ENCODE results near the gene NUP85.
A peak's percentile ranks its signal among the peaks of the same experiment; 100 is the strongest.

NUP85 gene

GRCh38 chr17:75227729-75228128, 22.2 kb downstream of the NUP85 start:
- no peak overlapping the region for H2AFZ ChIP-seq (ENCODE audit: insufficient read depth, low read length, poor library complexity)
- H3K14ac ChIP-seq (ENCODE audit: low read length): no peak overlapping the region
- H4K91ac ChIP-seq (ENCODE audit: low read depth, low read length): no peak overlapping the region
- peaks cover 62 to 69% of the 10 kb centered on the region in 2 experiments for H3K36me3 ChIP-seq (ENCODE audit: control insufficient read depth in 1 of 2, insufficient read depth in 2 of 2, low read length in 2 of 2)
- H3K79me1 ChIP-seq (ENCODE audit: low read length): no peaks in the 10 kb centered on the region
- no peak overlapping the region for H2BK5ac ChIP-seq (ENCODE audit: low read depth, low read length, poor library complexity)
- H3K27ac ChIP-seq (ENCODE audit: low read depth, low read length): no peak overlapping the region
- no peaks in the 10 kb centered on the region for H3K79me2 ChIP-seq (ENCODE audit: control insufficient read depth, insufficient read depth, low read length, poor library complexity)
- no peak overlapping the region for H3K4me3 ChIP-seq (ENCODE audit: low read depth, low read length)
- no peak overlapping the region for H3K18ac ChIP-seq (ENCODE audit: low read length)
- no peaks in the 10 kb centered on the region for H3K4me1 ChIP-seq (ENCODE audit: control insufficient read depth in 1 of 2, insufficient read depth in 2 of 2, low read length in 2 of 2)
- H3K27me3 ChIP-seq (ENCODE audit: insufficient read depth, low read length): no peaks in the 10 kb centered on the region
- H3K4ac ChIP-seq (ENCODE audit: low read depth, low read length): no peak overlapping the region
- no peak overlapping the region for H3K9ac ChIP-seq (ENCODE audit: low read length)
- H3K23ac ChIP-seq (ENCODE audit: low read length): no peak overlapping the region
- H4K12ac ChIP-seq (ENCODE audit: low read depth, low read length): no peak overlapping the region
- H2BK120ac ChIP-seq (ENCODE audit: insufficient read depth, low read length, poor library complexity): no peak overlapping the region
- no peak overlapping the region for H3K4me2 ChIP-seq (ENCODE audit: low read length)
- H3K9me3 ChIP-seq (ENCODE audit: insufficient read depth, low read depth, low read length): no peaks in the 10 kb centered on the region
- WGBS (ENCODE audit: extremely low coverage, insufficient coverage, insufficient read length): no CpG with 5 or more reads among the region's 5 CpGs
- H4K8ac ChIP-seq (ENCODE audit: low read depth, low read length): no peak overlapping the region
- H2AK5ac ChIP-seq (ENCODE audit: low read length): no peak overlapping the region
- DNase-seq: no peak
- no peak overlapping the region for H2BK12ac ChIP-seq (ENCODE audit: low read length)

- no peak overlapping the region for H3K18ac ChIP-seq (ENCODE audit: low read length)
- no peak overlapping the region for H2BK5ac ChIP-seq (ENCODE audit: low read depth, low read length, poor library complexity)
- no peak overlapping the region for H4K12ac ChIP-seq (ENCODE audit: low read depth, low read length)
- H3K4me2 ChIP-seq (ENCODE audit: low read length): no peak overlapping the region
- no peak overlapping the region for H3K14ac ChIP-seq (ENCODE audit: low read length)
- H3K27ac ChIP-seq (ENCODE audit: low read depth, low read length): no peak overlapping the region
- H2AFZ ChIP-seq (ENCODE audit: insufficient read depth, low read length, poor library complexity): no peak overlapping the region
- no peak overlapping the region for H4K91ac ChIP-seq (ENCODE audit: low read depth, low read length)
- H3K79me1 ChIP-seq (ENCODE audit: low read length): no peaks in the 10 kb centered on the region
- no peaks in the 10 kb centered on the region for H3K4me1 ChIP-seq (ENCODE audit: control insufficient read depth in 1 of 2, insufficient read depth in 2 of 2, low read length in 2 of 2)
- peaks cover 66 to 73% of the 10 kb centered on the region in 2 experiments for H3K36me3 ChIP-seq (ENCODE audit: control insufficient read depth in 1 of 2, insufficient read depth in 2 of 2, low read length in 2 of 2)
- H2AK5ac ChIP-seq (ENCODE audit: low read length): no peak overlapping the region
- H3K4me3 ChIP-seq (ENCODE audit: low read depth, low read length): no peak overlapping the region
- H2BK120ac ChIP-seq (ENCODE audit: insufficient read depth, low read length, poor library complexity): no peak overlapping the region
- no peak overlapping the region for H3K23ac ChIP-seq (ENCODE audit: low read length)
- no peaks in the 10 kb centered on the region for H3K9me3 ChIP-seq (ENCODE audit: insufficient read depth, low read depth, low read length)
- no peak overlapping the region for H3K9ac ChIP-seq (ENCODE audit: low read length)
- no peaks in the 10 kb centered on the region for H3K27me3 ChIP-seq (ENCODE audit: insufficient read depth, low read length)
- peak in 1 of 2 donors; percentile 37 for DNase-seq
- no CpG with 5 or more reads among the region's 2 CpGs for whole genome bisulfite sequencing (ENCODE audit: extremely low coverage, insufficient coverage, insufficient read length)
- no peaks in the 10 kb centered on the region for H3K79me2 ChIP-seq (ENCODE audit: control insufficient read depth, insufficient read depth, low read length, poor library complexity)
- H2BK12ac ChIP-seq (ENCODE audit: low read length): no peak overlapping the region
- H3K4ac ChIP-seq (ENCODE audit: low read depth, low read length): no peak overlapping the region
- H4K8ac ChIP-seq (ENCODE audit: low read depth, low read length): no peak overlapping the region
These were observed 22.8 kb downstream of the NUP85 start for GRCh38 chr17:75228305-75228704.

DNA sequence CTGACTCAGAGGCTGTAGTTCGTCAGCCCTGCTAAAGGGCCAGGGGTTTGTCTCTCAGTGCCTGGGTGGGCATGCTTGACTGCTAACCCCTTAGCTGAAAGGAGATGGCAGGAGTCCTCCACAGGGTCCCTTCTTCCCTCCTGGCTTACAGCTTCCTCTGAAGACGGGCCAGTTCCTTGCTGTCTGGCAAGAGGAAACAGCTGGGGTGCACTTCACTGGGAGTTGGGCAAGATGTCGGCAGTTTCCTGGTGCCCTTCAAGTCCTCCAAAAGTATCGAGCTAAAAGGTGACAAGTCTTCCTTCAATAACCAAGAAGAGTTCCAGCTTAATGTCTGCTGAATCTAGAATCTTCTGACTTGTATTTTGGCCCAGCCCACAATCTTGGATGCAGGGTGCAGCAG, 23.4 kb downstream of the NUP85 start:
- WGBS (ENCODE audit: extremely low coverage, insufficient coverage, insufficient read length): no CpG with 5 or more reads among the region's 4 CpGs
- Histone ChIP-seq H3K79me2 (ENCODE audit: control insufficient read depth, insufficient read depth, low read length, poor library complexity) (no peaks in the 10 kb centered on the region), H3K18ac (ENCODE audit: low read length) (no peak overlapping the region)

DNA sequence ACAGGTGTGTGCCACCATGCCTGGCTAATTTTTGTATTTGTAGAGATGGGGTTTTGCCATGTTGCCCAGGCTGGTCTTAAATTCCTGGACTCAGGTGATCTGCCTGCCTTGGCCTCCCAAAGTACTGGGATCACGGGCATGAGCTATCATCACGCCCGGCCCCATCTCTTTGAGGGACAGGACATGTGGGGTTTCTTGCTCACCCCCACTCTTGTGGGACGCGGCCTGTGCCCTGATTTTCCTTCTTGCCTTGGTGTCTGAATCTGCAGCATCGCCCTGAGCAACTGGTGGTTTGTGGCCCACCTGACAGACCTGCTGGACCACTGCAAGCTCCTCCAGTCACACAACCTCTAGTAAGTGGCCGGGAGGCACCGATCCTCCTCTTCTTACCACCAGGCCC, 25.6 kb downstream of the NUP85 start:
- Histone ChIP-seq H3K9me3 (ENCODE audit: insufficient read depth, low read depth, low read length) (no peaks in the 10 kb centered on the region), H2BK5ac (ENCODE audit: low read depth, low read length, poor library complexity) (no peak overlapping the region), H3K4me3 (ENCODE audit: low read depth, low read length) (no peak overlapping the region), H2AFZ (ENCODE audit: insufficient read depth, low read length, poor library complexity) (no peak overlapping the region), H4K8ac (ENCODE audit: low read depth, low read length) (no peak overlapping the region), H2AK5ac (ENCODE audit: low read length) (no peak overlapping the region), H3K4me2 (ENCODE audit: low read length) (no peak overlapping the region), H3K27ac (ENCODE audit: low read depth, low read length) (no peak overlapping the region), H3K36me3 (ENCODE audit: control insufficient read depth in 1 of 2, insufficient read depth in 2 of 2, low read length in 2 of 2) (peaks cover 67 to 74% of the 10 kb centered on the region in 2 experiments), H3K9ac (ENCODE audit: low read length) (no peak overlapping the region), H3K23ac (ENCODE audit: low read length) (no peak overlapping the region), H3K27me3 (ENCODE audit: insufficient read depth, low read length) (no peaks in the 10 kb centered on the region), H3K79me2 (ENCODE audit: control insufficient read depth, insufficient read depth, low read length, poor library complexity) (no peaks in the 10 kb centered on the region), H3K79me1 (ENCODE audit: low read length) (no peaks in the 10 kb centered on the region), H4K12ac (ENCODE audit: low read depth, low read length) (no peak overlapping the region), H3K4me1 (ENCODE audit: control insufficient read depth in 1 of 2, insufficient read depth in 2 of 2, low read length in 2 of 2) (no peaks in the 10 kb centered on the region), H3K18ac (ENCODE audit: low read length) (no peak overlapping the region), H2BK12ac (ENCODE audit: low read length) (no peak overlapping the region), H2BK120ac (ENCODE audit: insufficient read depth, low read length, poor library complexity) (no peak overlapping the region), H4K91ac (ENCODE audit: low read depth, low read length) (no peak overlapping the region), H3K4ac (ENCODE audit: low read depth, low read length) (no peak overlapping the region), H3K14ac (ENCODE audit: low read length) (no peak overlapping the region)
- WGBS (ENCODE audit: extremely low coverage, insufficient coverage, insufficient read length): no CpG with 5 or more reads among the region's 8 CpGs
- DNase-seq: no peak

More for the DNA sequence above, 23.4 kb downstream of the NUP85 start:
- no peak overlapping the region for H3K4me3 ChIP-seq (ENCODE audit: low read depth, low read length)
- peaks cover 66 to 73% of the 10 kb centered on the region in 2 experiments for H3K36me3 ChIP-seq (ENCODE audit: control insufficient read depth in 1 of 2, insufficient read depth in 2 of 2, low read length in 2 of 2)
- no peak overlapping the region for H3K23ac ChIP-seq (ENCODE audit: low read length)
- no peaks in the 10 kb centered on the region for H3K79me1 ChIP-seq (ENCODE audit: low read length)
- H2BK5ac ChIP-seq (ENCODE audit: low read depth, low read length, poor library complexity): no peak overlapping the region
- H4K12ac ChIP-seq (ENCODE audit: low read depth, low read length): no peak overlapping the region
- no peak overlapping the region for H3K14ac ChIP-seq (ENCODE audit: low read length)
- no peak overlapping the region for H3K9ac ChIP-seq (ENCODE audit: low read length)
- no peak overlapping the region for H3K4ac ChIP-seq (ENCODE audit: low read depth, low read length)
- H2BK12ac ChIP-seq (ENCODE audit: low read length): no peak overlapping the region
- no peak overlapping the region for H4K8ac ChIP-seq (ENCODE audit: low read depth, low read length)
- no peak overlapping the region for H3K4me2 ChIP-seq (ENCODE audit: low read length)
- DNase-seq: no peak
- H4K91ac ChIP-seq (ENCODE audit: low read depth, low read length): no peak overlapping the region
- no peaks in the 10 kb centered on the region for H3K27me3 ChIP-seq (ENCODE audit: insufficient read depth, low read length)
- no peak overlapping the region for H2AFZ ChIP-seq (ENCODE audit: insufficient read depth, low read length, poor library complexity)
- no peaks in the 10 kb centered on the region for H3K4me1 ChIP-seq (ENCODE audit: control insufficient read depth in 1 of 2, insufficient read depth in 2 of 2, low read length in 2 of 2)
- H2AK5ac ChIP-seq (ENCODE audit: low read length): no peak overlapping the region
- H3K27ac ChIP-seq (ENCODE audit: low read depth, low read length): no peak overlapping the region
- H3K9me3 ChIP-seq (ENCODE audit: insufficient read depth, low read depth, low read length): no peaks in the 10 kb centered on the region
- H2BK120ac ChIP-seq (ENCODE audit: insufficient read depth, low read length, poor library complexity): no peak overlapping the region

Data from trophoblast cell (in vitro differentiated cells and primary cell).